ENCODE measurements around the gene PHF21A. TPM values are rescaled to one million over a fixed set of nuclear protein-coding genes. Genes with fewer than 3 reads are reported as not detected.

PHF21A gene
- 35.7 and 38.3 TPM in 2 replicates for total RNA-seq

- intact Hi-C loops (cut with micrococcal nuclease), result loop anchor here (5.0 to 10.0 kb wide), 5 partner anchors 116 to 1524 kb away; partner anchors contain the start of genes DGKZ and PEX16
- no peaks in the 10 kb centered on the region for H3K27me3 Mint-ChIP-seq (ENCODE audit: low read depth)
These were observed at the start of gene PHF21A for GRCh38 chr11:46121301-46121723. TSS of gene PHF21A (minus strand) at chr11:46121454. CDS start at chr11:46084219, 37,235 bp downstream.

DNA sequence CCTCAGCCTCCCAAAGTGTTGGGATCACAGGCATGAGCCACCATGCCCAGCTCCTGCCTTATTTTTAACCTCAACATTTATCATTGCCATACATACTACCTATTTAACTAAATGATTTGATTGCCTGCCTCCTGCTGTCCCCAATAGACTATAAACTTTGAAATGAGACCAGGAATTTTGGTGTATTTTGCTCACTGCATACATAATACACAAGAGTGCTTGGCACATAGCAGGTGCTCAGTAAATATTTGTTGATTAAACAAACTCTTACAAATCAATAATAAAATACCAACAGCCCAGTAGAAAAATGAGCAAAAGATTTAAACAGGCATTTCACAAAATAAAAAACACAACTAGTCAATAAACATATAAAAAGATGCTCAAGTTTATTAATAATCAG lies 49.5 kb upstream of the PHF21A start:
- no peak for DNase-seq (ENCODE audit: low spot score)
- Mint-ChIP-seq H3K4me3 (ENCODE audit: low read depth) (no peak overlapping the region), H3K27me3 (ENCODE audit: low read depth) (peaks cover 31% of the 10 kb centered on the region), H3K4me1 (ENCODE audit: low read depth) (no peaks in the 10 kb centered on the region), H3K9me3 (no peaks in the 10 kb centered on the region), H3K36me3 (ENCODE audit: low read depth) (no peaks in the 10 kb centered on the region), H3K27ac (no peak overlapping the region)
- intact Hi-C loops (cut with micrococcal nuclease), result no loop called here

More at GRCh38 chr11:46121301-46121723, at the start of gene PHF21A:
- peaks cover 1% of the 10 kb centered on the region for H3K36me3 Mint-ChIP-seq (ENCODE audit: low read depth)
- peak within 1 kb of the TSS; percentile 89 for H3K4me3 Mint-ChIP-seq (ENCODE audit: low read depth)
- H3K27ac Mint-ChIP-seq, result peak within 1 kb of the TSS; percentile 90
- peak; percentile 90 for DNase-seq (ENCODE audit: low spot score)
- H3K9me3 Mint-ChIP-seq, result no peaks in the 10 kb centered on the region
- H3K4me1 Mint-ChIP-seq (ENCODE audit: low read depth), result peaks cover 34% of the 10 kb centered on the region

DNA sequence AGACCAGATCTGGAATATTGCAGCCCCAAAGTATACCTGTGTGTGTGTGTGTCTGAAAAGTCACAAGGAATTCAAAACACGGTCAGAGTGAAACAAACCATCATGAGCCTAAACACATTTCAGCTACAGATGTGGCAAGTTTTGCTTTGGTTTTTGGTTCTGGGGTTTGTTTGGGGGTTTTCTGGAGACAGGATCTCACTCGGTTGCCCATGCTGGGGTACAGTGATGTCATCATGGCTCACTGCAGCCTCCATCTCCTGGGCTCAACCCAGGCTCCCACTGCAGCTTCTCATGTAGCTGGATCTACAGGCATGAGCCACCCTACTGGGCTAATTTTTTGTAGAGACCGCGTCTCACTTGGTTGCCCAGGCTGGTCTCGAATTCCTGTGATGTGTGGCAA lies 41.4 kb upstream of the PHF21A start:
- Mint-ChIP-seq H3K27me3 (ENCODE audit: low read depth) (peaks cover 37% of the 10 kb centered on the region), H3K4me1 (ENCODE audit: low read depth) (peaks cover 3% of the 10 kb centered on the region), H3K9me3 (no peaks in the 10 kb centered on the region), H3K4me3 (ENCODE audit: low read depth) (no peak overlapping the region), H3K27ac (no peak overlapping the region), H3K36me3 (ENCODE audit: low read depth) (no peaks in the 10 kb centered on the region)
- DNase-seq (ENCODE audit: low spot score), result no peak
- intact Hi-C loops (cut with micrococcal nuclease), result no loop called here

GRCh38 chr11:46161201-46161600 lies 39.9 kb upstream of the PHF21A start:
- no peak overlapping the region for H3K4me3 Mint-ChIP-seq (ENCODE audit: low read depth)
- H3K9me3 Mint-ChIP-seq, result no peaks in the 10 kb centered on the region
- no peak overlapping the region for H3K27ac Mint-ChIP-seq
- no peak for DNase-seq (ENCODE audit: low spot score)
- no peaks in the 10 kb centered on the region for H3K36me3 Mint-ChIP-seq (ENCODE audit: low read depth)
- H3K4me1 Mint-ChIP-seq (ENCODE audit: low read depth), result peaks cover 3% of the 10 kb centered on the region
- H3K27me3 Mint-ChIP-seq (ENCODE audit: low read depth), result peaks cover 34% of the 10 kb centered on the region
- intact Hi-C loops (cut with micrococcal nuclease), result no loop called here

DNA sequence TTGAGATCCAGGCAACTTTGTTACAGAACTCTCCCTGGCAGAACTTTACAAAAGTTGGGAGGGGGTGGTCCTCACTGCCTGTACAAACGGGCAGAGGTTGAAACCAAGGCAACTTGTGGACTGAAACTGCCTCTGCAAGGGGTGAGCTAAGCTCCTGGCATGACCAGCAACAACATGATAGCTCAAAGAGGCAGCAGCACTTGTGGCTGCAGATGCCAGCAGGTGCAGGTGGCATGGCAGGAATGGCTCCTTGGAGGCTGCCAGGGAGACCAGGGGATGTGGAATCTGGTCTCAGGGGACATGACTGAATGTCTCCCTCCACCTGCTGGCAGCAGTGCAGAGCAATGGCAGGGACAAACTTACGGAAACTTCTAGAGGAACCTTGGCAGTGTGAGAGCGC lies 38.8 kb upstream of the PHF21A start:
- Mint-ChIP-seq H3K27me3 (ENCODE audit: low read depth) (peaks cover 34% of the 10 kb centered on the region), H3K9me3 (no peaks in the 10 kb centered on the region), H3K36me3 (ENCODE audit: low read depth) (no peaks in the 10 kb centered on the region), H3K4me3 (ENCODE audit: low read depth) (no peak overlapping the region), H3K4me1 (ENCODE audit: low read depth) (peaks cover 3% of the 10 kb centered on the region), H3K27ac (no peak overlapping the region)
- no peak for DNase-seq (ENCODE audit: low spot score)
- intact Hi-C loops (cut with micrococcal nuclease), result no loop called here

- peaks cover 34% of the 10 kb centered on the region for H3K27me3 Mint-ChIP-seq (ENCODE audit: low read depth)
- no peaks in the 10 kb centered on the region for H3K9me3 Mint-ChIP-seq
- intact Hi-C loops (cut with micrococcal nuclease), result no loop called here
- peaks cover 3% of the 10 kb centered on the region for H3K4me1 Mint-ChIP-seq (ENCODE audit: low read depth)
- no peak overlapping the region for H3K27ac Mint-ChIP-seq
- no peak for DNase-seq (ENCODE audit: low spot score)
- no peaks in the 10 kb centered on the region for H3K36me3 Mint-ChIP-seq (ENCODE audit: low read depth)
- no peak overlapping the region for H3K4me3 Mint-ChIP-seq (ENCODE audit: low read depth)
These were observed 38.4 kb upstream of the PHF21A start for GRCh38 chr11:46159680-46160079.

- intact Hi-C loops (cut with micrococcal nuclease), result no loop called here
- H3K9me3 Mint-ChIP-seq, result no peaks in the 10 kb centered on the region
- H3K4me3 Mint-ChIP-seq (ENCODE audit: low read depth), result no peak overlapping the region
- H3K27ac Mint-ChIP-seq, result no peak overlapping the region
- peaks cover 35% of the 10 kb centered on the region for H3K27me3 Mint-ChIP-seq (ENCODE audit: low read depth)
- H3K36me3 Mint-ChIP-seq (ENCODE audit: low read depth), result no peaks in the 10 kb centered on the region
- H3K4me1 Mint-ChIP-seq (ENCODE audit: low read depth), result peaks cover 4% of the 10 kb centered on the region
- no peak for DNase-seq (ENCODE audit: low spot score)
These were observed 28.6 kb upstream of the PHF21A start for GRCh38 chr11:46149826-46150225.

DNA sequence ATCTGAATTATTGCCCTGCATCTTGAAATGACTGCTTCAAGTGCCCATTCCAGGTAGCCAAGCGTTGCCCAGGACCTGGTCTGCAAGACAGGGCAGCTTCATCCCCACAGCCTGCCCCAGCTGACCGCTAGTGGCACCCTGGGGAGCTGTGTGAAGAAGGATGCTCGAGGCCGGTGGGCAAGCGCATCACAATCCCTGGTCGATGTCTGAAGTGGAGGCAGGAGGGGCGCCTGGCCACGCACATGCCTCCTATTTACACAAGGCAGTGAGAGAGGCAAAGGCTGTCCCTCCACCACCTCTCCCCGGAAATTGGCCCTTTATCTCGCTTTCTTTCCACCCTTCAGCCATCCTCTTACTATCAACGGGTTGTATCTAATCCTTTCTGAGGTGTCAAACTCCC lies 28.1 kb upstream of the PHF21A start:
- Mint-ChIP-seq H3K9me3 (no peaks in the 10 kb centered on the region), H3K27ac (no peak overlapping the region)

DNA sequence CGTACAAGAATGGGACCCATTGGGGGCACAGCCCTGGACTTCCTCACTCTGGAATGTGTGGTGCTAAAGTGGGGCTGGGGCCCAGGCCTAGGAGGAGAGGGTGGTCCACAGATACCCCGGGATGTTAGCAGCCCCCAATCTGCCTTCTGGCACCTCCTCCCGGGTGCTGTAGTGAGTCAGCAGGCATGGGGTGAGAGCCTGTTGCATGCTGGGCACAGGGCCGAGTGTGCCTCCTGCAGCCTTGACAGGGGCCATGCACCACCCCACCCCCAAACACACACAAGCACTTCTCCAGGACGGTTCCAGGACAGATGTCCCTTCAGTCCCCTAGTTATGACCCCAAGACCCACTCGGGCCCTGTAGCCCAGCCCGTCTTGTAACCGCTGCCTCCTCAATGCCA lies 23.5 kb upstream of the PHF21A start:
- no peak overlapping the region for H3K4me3 Mint-ChIP-seq (ENCODE audit: low read depth)
- H3K27me3 Mint-ChIP-seq (ENCODE audit: low read depth), result peaks cover 29% of the 10 kb centered on the region
- no peak overlapping the region for H3K27ac Mint-ChIP-seq
- H3K9me3 Mint-ChIP-seq, result no peaks in the 10 kb centered on the region
- intact Hi-C loops (cut with micrococcal nuclease), result no loop called here
- no peak for DNase-seq (ENCODE audit: low spot score)
- H3K36me3 Mint-ChIP-seq (ENCODE audit: low read depth), result no peaks in the 10 kb centered on the region
- peaks cover 4% of the 10 kb centered on the region for H3K4me1 Mint-ChIP-seq (ENCODE audit: low read depth)

More for the DNA sequence above, 28.1 kb upstream of the PHF21A start:
- intact Hi-C loops (cut with micrococcal nuclease), result no loop called here
- DNase-seq (ENCODE audit: low spot score), result no peak
- H3K36me3 Mint-ChIP-seq (ENCODE audit: low read depth), result no peaks in the 10 kb centered on the region
- no peak overlapping the region for H3K4me3 Mint-ChIP-seq (ENCODE audit: low read depth)
- peaks cover 4% of the 10 kb centered on the region for H3K4me1 Mint-ChIP-seq (ENCODE audit: low read depth)
- H3K27me3 Mint-ChIP-seq (ENCODE audit: low read depth), result peaks cover 35% of the 10 kb centered on the region

DNA sequence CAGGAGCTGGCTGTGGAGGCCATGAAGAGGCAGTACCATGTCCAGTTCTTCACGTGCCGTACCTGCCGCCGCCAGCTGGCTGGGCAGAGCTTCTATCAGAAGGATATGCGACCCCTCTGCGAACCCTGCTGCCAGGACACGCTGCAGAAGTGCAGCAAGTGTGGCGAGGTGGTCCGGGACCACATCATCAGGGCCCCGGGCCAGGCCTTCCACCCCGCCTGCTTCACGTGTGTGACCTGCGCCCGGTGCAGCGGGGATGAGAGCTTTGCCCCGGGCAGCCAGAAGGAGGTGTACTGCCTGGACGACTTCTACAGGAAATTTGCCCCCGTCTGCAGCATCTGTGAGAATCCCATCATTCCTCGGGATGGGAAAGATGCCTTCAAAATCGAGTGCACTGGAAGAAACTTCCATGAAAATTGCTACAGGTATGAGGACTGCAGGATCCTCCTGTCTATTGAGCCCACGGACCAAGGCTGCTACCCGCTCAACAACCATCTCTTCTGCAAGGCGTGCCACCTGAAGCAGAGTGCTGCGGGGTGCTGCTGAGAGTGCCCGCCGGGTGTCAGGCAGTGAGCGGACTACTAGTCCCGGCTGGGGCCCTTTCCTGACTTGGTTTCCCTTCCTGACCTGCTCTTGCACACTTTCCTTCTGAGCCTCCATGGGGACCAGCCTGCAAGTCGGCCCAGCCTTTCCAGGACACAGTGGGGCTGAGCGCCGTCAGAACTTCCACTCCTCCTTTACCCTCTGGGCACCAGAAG lies 22.0 kb upstream of the PHF21A start:
- H3K9me3 Mint-ChIP-seq, result no peaks in the 10 kb centered on the region
- no peaks in the 10 kb centered on the region for H3K36me3 Mint-ChIP-seq (ENCODE audit: low read depth)
- H3K4me3 Mint-ChIP-seq (ENCODE audit: low read depth), result no peak overlapping the region
- intact Hi-C loops (cut with micrococcal nuclease), result no loop called here
- no peak overlapping the region for H3K27ac Mint-ChIP-seq
- H3K27me3 Mint-ChIP-seq (ENCODE audit: low read depth), result peaks cover 33% of the 10 kb centered on the region
- H3K4me1 Mint-ChIP-seq (ENCODE audit: low read depth), result peaks cover 1% of the 10 kb centered on the region
- no peak for DNase-seq (ENCODE audit: low spot score)

GRCh38 chr11:46142561-46142960 lies 21.3 kb upstream of the PHF21A start:
- DNase-seq (ENCODE audit: low spot score), result no peak
- H3K36me3 Mint-ChIP-seq (ENCODE audit: low read depth), result no peaks in the 10 kb centered on the region
- no peak overlapping the region for H3K4me3 Mint-ChIP-seq (ENCODE audit: low read depth)
- peaks cover 1% of the 10 kb centered on the region for H3K4me1 Mint-ChIP-seq (ENCODE audit: low read depth)
- H3K9me3 Mint-ChIP-seq, result no peaks in the 10 kb centered on the region
- peaks cover 30% of the 10 kb centered on the region for H3K27me3 Mint-ChIP-seq (ENCODE audit: low read depth)
- no peak overlapping the region for H3K27ac Mint-ChIP-seq
- intact Hi-C loops (cut with micrococcal nuclease), result no loop called here

DNA sequence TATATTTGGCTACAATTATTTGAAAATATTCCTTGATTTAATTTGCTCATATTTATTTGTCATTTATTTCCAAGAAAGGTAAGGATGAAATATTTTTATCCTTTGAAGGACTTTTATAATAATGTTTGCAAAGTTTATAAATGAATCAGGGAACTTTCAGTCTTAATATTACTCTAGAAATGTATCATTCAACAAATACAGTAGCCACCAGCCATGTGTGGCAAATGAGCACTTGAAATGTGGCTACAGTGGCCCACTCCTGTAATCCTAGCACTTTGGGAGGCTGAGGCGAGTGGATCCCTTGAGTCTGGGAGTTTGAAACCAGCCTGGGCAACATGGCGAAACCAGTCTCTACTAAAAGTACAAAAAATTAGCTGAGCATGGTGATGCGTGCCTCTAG lies 20.3 kb upstream of the PHF21A start:
- Mint-ChIP-seq H3K4me3 (ENCODE audit: low read depth) (no peak overlapping the region), H3K27ac (no peak overlapping the region), H3K9me3 (no peaks in the 10 kb centered on the region), H3K36me3 (ENCODE audit: low read depth) (no peaks in the 10 kb centered on the region), H3K27me3 (ENCODE audit: low read depth) (peaks cover 25% of the 10 kb centered on the region), H3K4me1 (ENCODE audit: low read depth) (peaks cover 1% of the 10 kb centered on the region)
- no peak for DNase-seq (ENCODE audit: low spot score)
- intact Hi-C loops (cut with micrococcal nuclease), result no loop called here

DNA sequence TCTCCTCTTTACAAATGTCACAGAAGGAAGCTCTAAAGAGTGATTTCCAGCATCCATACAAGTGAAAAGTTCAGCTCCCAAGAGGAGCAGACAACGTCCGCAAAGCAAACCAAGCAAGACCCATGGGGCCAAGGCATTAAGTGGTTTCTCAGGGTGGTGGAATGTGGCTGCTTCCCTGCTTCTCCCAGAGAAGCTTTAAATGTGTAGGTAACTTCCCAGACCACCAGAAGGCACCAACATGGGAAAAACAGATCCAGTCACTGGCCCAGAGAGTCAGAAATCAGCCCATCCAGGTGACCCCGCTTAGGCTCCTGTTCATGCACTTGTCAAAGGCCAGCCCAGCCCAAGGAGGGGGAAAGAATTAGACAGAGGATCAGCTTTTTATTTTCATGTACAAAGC lies 13.3 kb upstream of the PHF21A start:
- H3K27ac Mint-ChIP-seq, result no peak overlapping the region
- intact Hi-C loops (cut with micrococcal nuclease), result no loop called here
- peaks cover 27% of the 10 kb centered on the region for H3K27me3 Mint-ChIP-seq (ENCODE audit: low read depth)
- H3K4me1 Mint-ChIP-seq (ENCODE audit: low read depth), result no peaks in the 10 kb centered on the region
- DNase-seq (ENCODE audit: low spot score), result no peak
- H3K9me3 Mint-ChIP-seq, result no peaks in the 10 kb centered on the region
- no peak overlapping the region for H3K4me3 Mint-ChIP-seq (ENCODE audit: low read depth)
- no peaks in the 10 kb centered on the region for H3K36me3 Mint-ChIP-seq (ENCODE audit: low read depth)
